GM11168 (cell line): ENCODE measurements around the gene SPIN1.

Source experiments
- in situ Hi-C: fragments of 300-500 bp; cut with MboI; formaldehyde crosslinking; loops from one replicate; pipeline ENCODE4 v1.12.0; 2022; ENCODE audit warnings: low sequenced_read_pairs; ENCODE audit not compliant: unreplicated experiment

The SPIN1 gene

DNA sequence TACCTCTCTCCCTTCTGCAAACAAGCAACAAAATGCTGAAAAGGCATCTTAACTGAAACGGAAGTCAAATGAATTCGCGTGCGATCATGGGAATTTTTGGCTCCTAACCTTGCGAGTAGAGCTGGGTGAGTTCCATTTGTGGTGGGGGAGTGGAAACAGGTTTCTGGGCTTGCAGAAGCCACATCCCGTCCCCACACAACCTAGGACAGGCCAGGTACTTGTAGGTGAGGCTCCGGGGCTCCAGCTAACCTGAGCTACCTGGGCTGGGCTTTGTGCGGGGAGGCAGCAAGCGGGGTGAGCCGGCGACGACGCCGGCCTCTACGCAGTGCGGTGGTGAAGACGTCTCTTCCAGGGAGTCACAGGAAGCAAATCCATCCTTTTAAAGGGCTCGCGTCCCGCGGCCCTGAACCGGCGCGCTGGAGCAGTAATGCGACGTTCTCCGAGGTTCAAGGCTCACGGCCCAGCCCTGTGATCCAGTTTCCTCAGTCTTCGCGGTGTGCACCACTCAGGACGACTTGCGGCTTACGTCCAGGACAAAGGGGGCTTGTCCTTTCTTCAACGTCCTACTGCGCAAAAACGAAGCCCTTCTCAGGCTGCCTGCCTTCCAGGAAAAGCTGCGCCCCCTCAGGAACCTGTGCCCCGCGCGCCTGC lies 567 bp upstream of the SPIN1 start:
- in situ Hi-C loops: no loop called here

GRCh38 chr9:88388886-88389605 lies 802 bp downstream of the SPIN1 start:
- in situ Hi-C loops: no loop called here

DNA sequence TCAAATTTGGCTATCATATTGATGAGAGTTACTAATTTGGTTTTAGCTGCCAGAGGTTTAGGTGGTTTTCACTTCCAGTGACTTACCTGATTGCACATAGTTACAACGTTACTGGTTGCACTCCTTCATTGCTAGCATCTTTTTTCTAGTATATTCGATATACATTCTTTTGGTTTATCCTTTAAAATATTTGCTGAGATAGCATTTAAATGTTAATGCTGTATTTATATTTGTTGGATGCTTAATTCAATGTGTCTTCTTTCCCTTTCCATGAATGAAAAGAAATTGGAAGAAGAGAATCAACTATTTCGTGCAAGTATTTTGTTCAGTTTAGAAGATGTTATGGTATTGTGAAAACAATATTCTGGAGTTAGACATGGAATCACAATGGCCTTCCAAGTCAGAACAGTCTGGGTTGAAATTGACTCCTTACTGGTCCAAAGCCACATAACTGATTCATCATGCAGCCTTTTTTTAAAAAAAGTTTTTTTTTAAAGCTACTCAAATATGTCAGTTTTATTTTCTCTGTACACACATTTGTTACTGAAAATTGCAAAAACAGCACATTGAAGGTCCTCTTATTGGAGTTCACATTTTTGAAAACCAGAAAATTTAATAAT lies 2.2 kb downstream of the SPIN1 start:
- in situ Hi-C loops: no loop called here

DNA sequence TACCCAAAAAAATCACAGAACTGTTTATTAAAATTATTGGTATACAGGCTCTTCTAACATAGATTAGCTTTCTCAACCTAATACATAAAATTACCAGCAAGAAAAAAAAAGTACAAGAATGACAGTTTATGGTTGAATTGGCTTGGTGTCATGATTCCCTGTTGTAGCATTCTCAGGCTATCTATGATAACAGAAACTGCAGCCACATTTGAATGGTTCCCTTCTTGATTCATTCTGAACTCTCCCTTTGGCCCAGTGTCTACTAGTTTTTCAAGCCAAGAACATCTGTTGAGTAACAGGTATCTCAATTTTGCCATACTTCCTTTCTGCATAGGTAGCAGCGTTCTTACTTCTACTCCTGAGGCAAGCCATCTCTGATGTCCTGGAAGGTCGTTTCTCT lies 3.0 kb downstream of the SPIN1 start:
- in situ Hi-C loops: no loop called here

DNA sequence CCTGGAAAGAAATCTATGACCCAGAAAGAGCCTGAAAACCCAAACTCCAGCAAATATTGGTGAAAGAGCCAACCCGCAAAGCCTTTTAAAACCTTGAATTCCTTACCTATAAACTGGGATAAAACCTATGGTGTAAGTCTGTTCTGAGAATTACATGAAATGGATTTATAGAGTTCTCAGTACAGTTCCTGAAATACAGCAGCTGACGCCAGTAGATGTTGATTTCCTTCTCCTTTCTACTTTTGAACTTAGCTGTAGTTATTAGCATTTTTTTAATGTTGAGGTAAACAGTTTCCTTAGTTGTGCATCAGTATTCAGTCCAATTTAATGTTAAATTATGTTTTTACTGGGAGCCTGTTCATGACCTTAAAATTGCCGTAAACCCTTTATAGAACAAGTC lies 3.7 kb downstream of the SPIN1 start:
- in situ Hi-C loops: no loop called here

DNA sequence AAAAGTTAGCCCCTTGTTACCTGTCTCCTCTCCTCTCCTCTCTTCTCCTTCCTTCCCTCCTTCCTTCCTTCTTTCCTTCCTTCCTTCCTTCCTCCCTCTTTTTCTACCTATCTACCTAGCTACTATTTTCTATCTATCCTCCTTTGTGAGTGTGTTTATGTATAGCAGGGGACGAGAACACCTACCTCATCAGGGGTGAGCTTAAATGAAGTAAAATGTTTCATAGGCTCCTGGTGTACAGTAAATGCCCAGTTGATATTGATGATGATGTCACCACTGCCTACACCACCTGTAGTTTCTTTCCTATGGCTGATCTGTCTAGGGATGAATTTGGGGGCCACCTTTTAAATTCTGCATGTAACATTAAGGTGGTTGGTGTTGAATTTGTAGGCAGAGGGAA lies 4.3 kb downstream of the SPIN1 start:
- in situ Hi-C loops: no loop called here

DNA sequence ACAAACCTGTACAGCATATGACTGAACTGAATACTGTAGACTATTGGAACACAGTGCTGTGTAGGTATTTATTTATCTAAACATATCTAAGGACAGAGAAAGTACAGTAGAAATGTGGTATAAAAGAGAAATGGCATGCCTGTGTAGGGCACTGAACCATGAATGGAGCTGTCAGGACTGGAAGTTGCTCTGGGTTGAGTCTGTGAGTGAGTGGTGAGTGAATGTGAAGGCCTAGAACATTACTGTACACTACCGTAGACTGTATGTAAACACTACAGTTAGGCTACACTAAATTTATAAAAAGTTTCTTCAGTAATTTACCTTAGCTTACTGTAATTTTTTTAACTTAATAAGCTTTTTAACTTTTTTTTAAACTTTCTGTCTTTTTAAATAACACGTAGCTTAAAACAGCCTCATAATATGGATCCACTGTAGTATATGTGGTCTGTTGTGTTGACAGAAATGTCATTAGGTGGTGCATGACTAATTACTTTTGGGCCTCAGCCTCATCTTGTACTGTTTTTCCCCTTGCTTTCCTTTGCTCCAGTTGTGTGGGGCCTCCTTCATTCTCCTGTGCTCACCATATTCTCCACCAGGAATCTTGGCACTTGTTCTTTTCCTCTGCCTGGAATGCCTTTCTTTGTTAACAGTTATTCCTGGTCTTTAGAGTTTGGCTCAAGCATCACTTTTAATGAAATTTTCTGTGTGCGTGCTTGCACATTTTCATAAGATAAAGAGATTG lies 8.8 kb downstream of the SPIN1 start:
- in situ Hi-C loops: no loop called here

GRCh38 chr9:88398016-88398415 lies 9.8 kb downstream of the SPIN1 start:
- in situ Hi-C loops: no loop called here

DNA sequence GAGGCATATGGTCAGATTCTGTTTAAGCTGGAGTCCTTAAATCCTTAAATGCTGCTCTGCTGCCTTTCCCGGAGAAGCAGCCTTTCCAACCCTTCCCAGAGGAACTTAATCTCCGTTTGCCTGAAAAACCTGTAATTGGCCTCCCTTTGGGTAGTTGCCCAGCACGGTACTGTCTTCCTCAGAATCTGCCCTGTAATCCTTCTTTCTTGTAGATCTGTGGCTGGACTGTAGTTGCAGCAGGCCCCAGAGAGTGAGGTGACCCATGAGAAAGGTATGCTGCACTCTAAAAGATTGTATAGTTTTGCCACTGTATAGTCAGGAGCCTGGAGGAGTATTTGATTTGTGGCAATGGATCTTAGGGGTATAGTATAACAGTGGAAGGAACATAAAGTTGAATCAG lies 11.7 kb downstream of the SPIN1 start:
- in situ Hi-C loops: no loop called here

DNA sequence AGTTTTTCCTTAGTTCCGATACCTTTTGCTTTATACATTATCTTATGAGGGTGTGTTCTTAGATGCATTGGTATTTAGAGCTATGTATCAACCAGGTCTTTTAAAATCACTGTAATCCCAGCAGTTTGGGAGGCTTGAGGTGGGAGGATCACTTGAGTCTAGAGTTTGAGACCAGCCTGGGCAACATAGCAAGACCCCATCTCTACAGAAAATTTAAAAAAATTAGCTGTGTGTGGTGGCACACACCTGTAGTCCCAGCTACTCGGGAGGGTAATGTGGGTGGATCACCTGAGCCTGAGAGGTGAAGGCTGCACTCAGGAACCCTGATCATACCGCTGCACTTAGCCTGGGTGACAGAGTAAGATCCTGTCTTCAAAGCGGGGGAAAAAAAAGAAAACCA lies 15.1 kb downstream of the SPIN1 start:
- in situ Hi-C loops: no loop called here

DNA sequence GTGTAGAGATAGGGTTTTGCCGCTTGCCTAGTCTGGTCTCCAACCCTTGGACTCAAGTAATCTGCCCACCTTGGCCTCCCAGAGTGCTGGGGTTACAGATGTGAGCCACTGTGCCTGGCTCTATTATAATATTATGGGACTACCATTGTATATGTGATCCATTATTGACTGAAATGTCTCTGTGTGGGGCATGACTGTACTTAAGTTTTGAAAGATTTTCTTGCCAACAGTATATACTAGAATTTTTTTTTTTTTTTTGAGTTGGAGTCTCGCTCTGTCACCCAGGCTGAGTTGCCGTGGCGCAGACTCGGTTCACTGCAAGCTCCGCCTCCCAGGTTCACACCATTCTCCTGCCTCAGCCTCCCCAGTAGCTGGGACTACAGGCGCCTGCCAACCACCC lies 17.8 kb downstream of the SPIN1 start:
- in situ Hi-C loops: no loop called here

- in situ Hi-C loops: no loop called here
Observed at GRCh38 chr9:88411471-88411870, 23.2 kb downstream of the SPIN1 start.

DNA sequence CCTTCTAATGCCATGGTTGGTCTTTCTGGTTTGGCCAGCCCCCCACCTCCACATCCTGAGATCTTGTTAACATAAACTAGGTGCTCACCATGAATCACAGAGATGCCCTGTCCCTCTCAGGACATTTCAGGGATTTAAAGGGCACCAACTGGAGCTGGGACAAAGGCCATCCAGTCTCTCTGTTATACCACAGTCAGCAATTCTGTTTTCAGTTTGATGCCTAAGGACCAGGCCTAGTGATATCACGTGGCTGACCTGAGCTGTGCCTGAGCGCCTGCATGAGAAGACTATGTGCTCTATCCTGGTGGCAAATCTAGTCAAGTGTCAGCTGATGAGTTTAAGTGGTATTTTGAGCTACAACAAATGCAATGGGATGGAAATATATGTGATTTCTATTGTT lies 26.1 kb downstream of the SPIN1 start:
- in situ Hi-C loops: no loop called here

DNA sequence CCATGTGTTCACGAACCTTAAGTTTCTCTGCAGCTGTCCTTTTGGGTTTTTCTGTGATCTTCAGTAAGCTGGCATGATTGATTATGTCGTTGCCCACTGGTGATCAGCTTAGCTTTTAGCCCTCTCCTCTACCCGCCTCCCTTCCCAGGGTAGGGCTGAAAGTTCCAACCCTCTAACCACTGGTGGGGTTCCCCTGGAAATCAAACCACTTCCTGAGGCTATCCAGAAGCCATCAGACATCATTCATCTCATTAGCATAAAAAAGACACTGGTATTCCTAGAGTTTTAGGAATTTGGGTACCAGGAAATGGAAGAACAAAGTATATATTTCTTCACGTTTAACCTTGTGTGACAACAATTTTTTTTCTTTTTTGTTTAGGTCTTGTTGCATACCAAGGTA lies 29.8 kb downstream of the SPIN1 start:
- in situ Hi-C loops: no loop called here

DNA sequence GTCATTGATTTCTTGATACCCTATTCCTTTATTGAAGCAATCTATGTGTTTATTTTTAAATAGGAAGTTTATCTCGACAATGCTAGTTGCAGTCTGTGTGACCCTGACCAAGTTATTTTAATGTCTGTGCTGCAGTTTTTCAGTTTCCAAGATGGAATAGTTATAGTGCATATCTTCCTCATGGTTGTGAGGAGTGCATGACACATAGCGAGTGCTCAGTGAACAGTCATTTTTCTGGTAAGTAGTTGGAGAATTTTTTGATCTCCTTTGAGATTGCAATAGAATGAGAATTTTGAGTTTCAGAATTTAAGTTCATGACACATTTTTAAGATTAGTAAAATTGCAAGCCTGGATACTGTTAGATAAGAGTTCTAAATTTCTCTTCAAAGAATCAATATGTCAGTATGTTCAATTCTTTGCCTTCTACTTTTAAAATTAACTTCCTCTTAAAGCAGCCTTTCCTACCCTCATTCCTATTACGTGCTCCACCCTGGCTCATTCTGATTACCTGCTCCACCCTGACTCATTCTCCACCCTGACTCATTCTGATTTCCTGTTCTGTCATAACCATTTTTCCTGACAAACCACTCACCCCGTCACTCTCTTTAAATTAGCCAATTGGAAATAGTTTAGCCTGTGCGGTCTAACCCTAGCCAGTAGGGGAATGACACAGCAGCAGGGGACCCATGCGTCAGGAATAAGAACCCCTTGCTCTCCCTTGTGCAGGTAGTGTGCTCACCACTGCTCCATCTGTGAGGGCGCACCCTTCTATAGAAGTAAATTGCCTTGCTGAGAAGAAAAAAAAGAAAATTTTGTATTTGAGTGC lies 30.7 kb downstream of the SPIN1 start:
- in situ Hi-C loops: no loop called here

DNA sequence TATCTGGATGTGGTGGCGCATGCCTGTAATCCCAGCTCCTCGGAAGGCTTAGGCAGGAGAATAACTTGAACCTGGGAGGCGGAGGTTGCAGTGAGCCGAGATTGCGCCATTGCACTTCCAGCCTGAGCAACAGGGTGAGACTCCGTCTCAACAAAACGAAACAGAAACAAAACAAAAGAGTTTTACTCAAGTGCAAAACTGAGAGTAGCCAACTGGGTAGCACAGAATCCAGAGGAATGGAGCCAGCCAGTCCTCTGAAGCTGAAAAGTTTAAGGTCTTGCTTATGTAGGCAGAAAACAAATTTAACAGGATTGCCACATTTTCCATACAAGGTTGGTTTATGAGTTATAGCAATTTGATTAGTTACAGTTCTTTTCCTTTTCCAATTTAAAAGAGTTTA lies 32.0 kb downstream of the SPIN1 start:
- in situ Hi-C loops: no loop called here

DNA sequence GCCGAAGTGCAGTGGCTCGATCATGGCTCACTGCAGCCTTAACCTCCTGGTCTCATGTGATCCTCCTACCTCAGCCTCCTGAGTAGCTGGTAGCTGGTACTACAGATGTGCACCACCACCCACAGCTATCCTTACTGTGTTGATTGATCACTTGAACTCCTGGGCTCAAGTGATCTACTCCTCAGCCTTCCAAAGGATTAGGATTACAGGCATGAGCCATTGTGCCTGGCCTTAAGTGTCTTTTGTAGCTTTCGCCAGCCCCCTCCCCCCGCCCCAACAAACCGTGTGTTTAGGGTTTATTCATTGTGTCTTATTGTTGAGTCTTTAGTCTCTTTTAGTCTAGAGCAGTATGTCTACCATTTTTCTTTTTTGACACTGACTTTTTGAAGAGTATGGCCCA lies 33.1 kb downstream of the SPIN1 start:
- in situ Hi-C loops: no loop called here

- in situ Hi-C loops: no loop called here
Observed at GRCh38 chr9:88425538-88425950, 37.3 kb downstream of the SPIN1 start.

GRCh38 chr9:88426651-88427050 lies 38.4 kb downstream of the SPIN1 start:
- in situ Hi-C loops: no loop called here
